Activated naive CD8-positive, alpha-beta T cell treated with anti-CD3 and anti-CD28 coated beads, Interleukin-2, amount 50 U/mL, for 24 hours (primary cell): ENCODE results near the gene MFAP1.
"Not testable (repeated sequence)": the region's sequence is repeated elsewhere in the genome, so short reads cannot be mapped to it uniquely, and the experiment has no call there.

Source experiments
- ATAC-seq: fragments of 150-1000 bp; cut with Tn5 transposase; one replicate; pipeline ENCODE4 v1.10.0; 2021
- DNase-seq: peaks from one replicate; pipeline ENCODE4 v3.0.0; 2021
- H3K27ac Mint-ChIP-seq: one replicate; pipeline ENCODE4 v1.8.0; 2021; ENCODE audit warnings: mild to moderate bottlenecking, mixed read lengths
- H3K27me3 Mint-ChIP-seq: one replicate; pipeline ENCODE4 v1.8.0; 2021; ENCODE audit warnings: mixed read lengths
- H3K36me3 Mint-ChIP-seq: one replicate; pipeline ENCODE4 v1.8.0; 2021; ENCODE audit warnings: low read depth, mixed read lengths
- H3K4me1 Mint-ChIP-seq: one replicate; pipeline ENCODE4 v1.8.0; 2021; ENCODE audit warnings: mixed read lengths
- H3K4me3 Mint-ChIP-seq: one replicate; pipeline ENCODE4 v1.8.0; 2021; ENCODE audit warnings: mild to moderate bottlenecking, moderate library complexity, mixed read lengths
- H3K9me3 Mint-ChIP-seq: one replicate; pipeline ENCODE4 v1.8.0; 2021; ENCODE audit warnings: mixed read lengths

Gene MFAP1

GRCh38 chr15:43830691-43831275 is 6.3 kb upstream of the MFAP1 start:
- ATAC-seq, H3K4me3 Mint-ChIP-seq, DNase-seq, H3K27ac Mint-ChIP-seq, H3K27me3 Mint-ChIP-seq, H3K9me3 Mint-ChIP-seq: not testable (repeated sequence)
- H3K36me3 Mint-ChIP-seq = peaks cover 45% of the 10 kb centered on the region
- peaks cover 48% of the 10 kb centered on the region for H3K4me1 Mint-ChIP-seq

GRCh38 chr15:43829951-43830540 is 5.6 kb upstream of the MFAP1 start:
- peaks cover 55% of the 10 kb centered on the region for H3K4me1 Mint-ChIP-seq
- H3K36me3 Mint-ChIP-seq = peaks cover 42% of the 10 kb centered on the region
- not testable (repeated sequence) for H3K9me3 Mint-ChIP-seq, ATAC-seq, H3K27me3 Mint-ChIP-seq, DNase-seq
- peak overlapping the region; percentile 26 for H3K4me3 Mint-ChIP-seq
- H3K27ac Mint-ChIP-seq = peak overlapping the region; percentile 27

- Mint-ChIP-seq H3K36me3 (peaks cover 41% of the 10 kb centered on the region), H3K27ac (peak overlapping the region; percentile 92), H3K4me3 (peak overlapping the region; percentile 91), H3K27me3 (no peaks in the 10 kb centered on the region), H3K4me1 (peaks cover 70% of the 10 kb centered on the region), H3K9me3 (peaks cover 4% of the 10 kb centered on the region)
- peak; percentile 31 for ATAC-seq
- DNase-seq = peak; percentile 12
Measured at GRCh38 chr15:43828061-43828657, 3.7 kb upstream of the MFAP1 start.

- Mint-ChIP-seq H3K27ac (peak within 1 kb of the TSS; percentile 92), H3K4me1 (peaks cover 77% of the 10 kb centered on the region), H3K36me3 (peaks cover 38% of the 10 kb centered on the region), H3K9me3 (peaks cover 4% of the 10 kb centered on the region), H3K4me3 (peak within 1 kb of the TSS; percentile 91), H3K27me3 (no peaks in the 10 kb centered on the region)
- ATAC-seq (peak; percentile 79), DNase-seq (peak; percentile 88)
Measured at GRCh38 chr15:43826508-43827341, 2.2 kb upstream of the MFAP1 start, which contains the start of gene WDR76. WDR76 (plus strand) TSS chr15:43827002; CDS start chr15:43827033, 31 bp downstream.

GRCh38 chr15:43826029-43826507 is 1.6 kb upstream of the MFAP1 start:
- H3K4me1 Mint-ChIP-seq = peaks cover 80% of the 10 kb centered on the region
- peaks cover 42% of the 10 kb centered on the region for H3K36me3 Mint-ChIP-seq
- ATAC-seq (no peak), DNase-seq (peak; percentile 14)
- peaks cover 4% of the 10 kb centered on the region for H3K9me3 Mint-ChIP-seq
- H3K27ac Mint-ChIP-seq = peak overlapping the region; percentile 92
- no peaks in the 10 kb centered on the region for H3K27me3 Mint-ChIP-seq
- H3K4me3 Mint-ChIP-seq = peak overlapping the region; percentile 91

GRCh38 chr15:43825305-43825704 is 815 bp upstream of the MFAP1 start:
- peak; percentile 11 for DNase-seq
- H3K4me3 Mint-ChIP-seq = peak overlapping the region; percentile 91
- not testable (repeated sequence) for H3K27me3 Mint-ChIP-seq, H3K27ac Mint-ChIP-seq, ATAC-seq, H3K9me3 Mint-ChIP-seq
- H3K4me1 Mint-ChIP-seq = peaks cover 80% of the 10 kb centered on the region
- H3K36me3 Mint-ChIP-seq = peaks cover 40% of the 10 kb centered on the region

GRCh38 chr15:43821505-43821904 is 3.0 kb downstream of the MFAP1 start:
- Mint-ChIP-seq H3K9me3 (peaks cover 4% of the 10 kb centered on the region), H3K27me3 (no peaks in the 10 kb centered on the region), H3K4me3 (peak overlapping the region; percentile 55), H3K27ac (peak overlapping the region; percentile 2), H3K4me1 (peaks cover 57% of the 10 kb centered on the region), H3K36me3 (peaks cover 37% of the 10 kb centered on the region)
- ATAC-seq (no peak), DNase-seq (no peak)

GRCh38 chr15:43815064-43815463 is 9.4 kb downstream of the MFAP1 start:
- H3K9me3 Mint-ChIP-seq, H3K27ac Mint-ChIP-seq, H3K4me1 Mint-ChIP-seq, DNase-seq, H3K27me3 Mint-ChIP-seq, H3K4me3 Mint-ChIP-seq, ATAC-seq: not testable (repeated sequence)
- peaks cover 59% of the 10 kb centered on the region for H3K36me3 Mint-ChIP-seq

GRCh38 chr15:43808960-43809678 is 15.4 kb downstream of the MFAP1 start:
- Mint-ChIP-seq H3K4me3 (no peak overlapping the region), H3K27ac (no peak overlapping the region), H3K4me1 (peaks cover 5% of the 10 kb centered on the region), H3K36me3 (peaks cover 63% of the 10 kb centered on the region), H3K9me3 (no peaks in the 10 kb centered on the region), H3K27me3 (no peaks in the 10 kb centered on the region)
- DNase-seq (no peak), ATAC-seq (no peak)

- Mint-ChIP-seq H3K4me3 (no peak overlapping the region), H3K9me3 (no peaks in the 10 kb centered on the region), H3K36me3 (peaks cover 59% of the 10 kb centered on the region), H3K4me1 (peaks cover 5% of the 10 kb centered on the region), H3K27me3 (no peaks in the 10 kb centered on the region), H3K27ac (no peak overlapping the region)
- ATAC-seq (no peak), DNase-seq (no peak)
Measured at GRCh38 chr15:43808435-43808950, 16.0 kb downstream of the MFAP1 start.

GRCh38 chr15:43802676-43803075 is 21.8 kb downstream of the MFAP1 start:
- DNase-seq, ATAC-seq, H3K9me3 Mint-ChIP-seq, H3K27me3 Mint-ChIP-seq, H3K4me3 Mint-ChIP-seq, H3K27ac Mint-ChIP-seq: not testable (repeated sequence)
- Mint-ChIP-seq H3K4me1 (peaks cover 33% of the 10 kb centered on the region), H3K36me3 (peaks cover 65% of the 10 kb centered on the region)

GRCh38 chr15:43800286-43801141 is 24.0 kb downstream of the MFAP1 start, which contains the start of gene HYPK:
HYPK (plus strand) TSS chr15:43800599; CDS start chr15:43800623, 24 bp downstream.
- Mint-ChIP-seq H3K36me3 (peaks cover 58% of the 10 kb centered on the region), H3K9me3 (no peaks in the 10 kb centered on the region), H3K4me3 (peak within 1 kb of the TSS; percentile 92), H3K27ac (peak within 1 kb of the TSS; percentile 90), H3K4me1 (peaks cover 36% of the 10 kb centered on the region), H3K27me3 (no peaks in the 10 kb centered on the region)
- peak; percentile 90 for DNase-seq
- ATAC-seq = peak; percentile 95

- peak within 1 kb of the TSS; percentile 90 for H3K27ac Mint-ChIP-seq
- peaks cover 42% of the 10 kb centered on the region for H3K4me1 Mint-ChIP-seq
- DNase-seq (no peak), ATAC-seq (no peak)
- H3K4me3 Mint-ChIP-seq = peak within 1 kb of the TSS; percentile 92
- no peaks in the 10 kb centered on the region for H3K9me3 Mint-ChIP-seq
- H3K27me3 Mint-ChIP-seq = no peaks in the 10 kb centered on the region
- peaks cover 60% of the 10 kb centered on the region for H3K36me3 Mint-ChIP-seq
Measured at GRCh38 chr15:43799945-43800285, 24.6 kb downstream of the MFAP1 start, which contains the start of gene SERINC4. SERINC4 (minus strand) TSS chr15:43800220; CDS start chr15:43799986, 234 bp downstream.
